IPS-NIHi11 (cell line): ENCODE data around the gene HDAC11.
"Not testable (repeated sequence)": the region's sequence is repeated elsewhere in the genome, so short reads cannot be mapped to it uniquely, and the experiment has no call there.

Experiments used
- DNase-seq: peaks from one replicate; pipeline ENCODE4 v3.0.0; 2012; ENCODE audit warnings: mixed read lengths, low spot score

The HDAC11 gene

GRCh38 chr3:13493867-13494441, 13.8 kb downstream of the HDAC11 start:
- DNase-seq: no peak

GRCh38 chr3:13494463-13495350, 14.6 kb downstream of the HDAC11 start:
- DNase-seq: no peak

- no peak for DNase-seq
Observed at GRCh38 chr3:13495351-13495813, 15.3 kb downstream of the HDAC11 start.

GRCh38 chr3:13495921-13496723, 16.0 kb downstream of the HDAC11 start:
- peak; percentile 71 for DNase-seq

GRCh38 chr3:13496879-13497278, 16.8 kb downstream of the HDAC11 start:
- no peak for DNase-seq

- no peak for DNase-seq
Observed at GRCh38 chr3:13497386-13497785, 17.3 kb downstream of the HDAC11 start.

GRCh38 chr3:13498354-13499060, 18.4 kb downstream of the HDAC11 start:
- no peak for DNase-seq

GRCh38 chr3:13499246-13499645, 19.1 kb downstream of the HDAC11 start:
- not testable (repeated sequence) for DNase-seq

- DNase-seq: peak; percentile 86
Observed at GRCh38 chr3:13500133-13500885, 20.2 kb downstream of the HDAC11 start.

- DNase-seq: no peak
Observed at GRCh38 chr3:13501056-13501455, 20.9 kb downstream of the HDAC11 start.

- no peak for DNase-seq
Observed at GRCh38 chr3:13501521-13501920, 21.4 kb downstream of the HDAC11 start.

GRCh38 chr3:13501958-13502790, 22.1 kb downstream of the HDAC11 start:
- DNase-seq: no peak

GRCh38 chr3:13502791-13503060, 22.6 kb downstream of the HDAC11 start:
- no peak for DNase-seq

- DNase-seq: no peak
Observed at GRCh38 chr3:13504161-13504831, 24.2 kb downstream of the HDAC11 start.

- no peak for DNase-seq
Observed at GRCh38 chr3:13505147-13506130, 25.3 kb downstream of the HDAC11 start.

GRCh38 chr3:13506239-13506638, 26.1 kb downstream of the HDAC11 start:
- no peak for DNase-seq

GRCh38 chr3:13506680-13507079, 26.6 kb downstream of the HDAC11 start:
- DNase-seq: no peak

- no peak for DNase-seq
Observed at GRCh38 chr3:13507247-13507569, 27.1 kb downstream of the HDAC11 start.
